Amniotic stem cell (primary cell): ENCODE results near the gene ACAA2.

ENCODE experiments used
- DNase-seq: peaks from one replicate; lab custom pipeline; 2025; lab: John Stamatoyannopoulos, UW

Gene ACAA2

DNA sequence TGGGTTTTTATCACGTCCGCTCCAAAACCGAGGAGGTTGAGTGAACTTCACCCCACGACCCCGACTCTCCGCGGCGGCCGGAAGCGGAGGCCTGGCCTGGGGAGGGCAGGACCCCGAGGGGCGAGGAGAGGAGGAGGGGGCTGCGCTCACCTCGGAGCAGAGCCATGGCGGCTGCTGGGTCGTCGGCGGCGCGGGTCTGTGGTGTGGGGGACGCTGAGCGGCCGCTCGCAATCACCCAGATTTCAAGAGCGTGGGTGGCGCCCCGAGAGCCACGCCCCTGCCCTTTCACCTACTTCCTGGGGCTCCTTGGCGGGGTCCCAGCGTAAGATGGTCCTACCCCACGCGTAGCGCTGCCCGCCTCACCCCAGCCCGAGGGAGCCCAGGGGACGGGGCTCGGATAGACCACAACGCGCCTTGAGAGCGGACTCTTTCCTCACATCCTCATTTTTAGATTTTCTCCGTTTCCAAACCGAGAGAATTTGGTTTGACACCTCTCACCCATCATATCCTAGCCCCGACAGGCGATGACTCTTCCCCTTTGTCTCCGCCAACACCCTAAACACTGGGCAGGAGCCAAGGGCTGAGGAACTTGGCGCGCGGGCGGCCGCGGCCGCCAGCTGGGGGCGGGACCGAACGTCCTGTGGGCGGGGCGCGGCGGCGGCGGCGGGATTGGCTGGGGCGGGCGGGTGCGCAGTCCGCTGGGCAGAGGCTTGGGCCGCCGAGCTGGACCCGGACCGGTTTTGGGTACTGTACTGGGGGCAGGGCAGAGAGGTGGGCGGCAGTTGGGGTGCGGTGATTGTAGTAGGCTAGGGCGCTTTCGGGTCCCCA, at the start of gene ACAA2:
TSS of gene ACAA2 (minus strand) at position 215 of the 828 bp plus-strand sequence. CDS start at position 166, 49 bp downstream.
- DNase-seq: peak; percentile 64

- no peak for DNase-seq
Observed at GRCh38 chr18:49862656-49863385, 49.5 kb upstream of the ACAA2 start.

- no peak for DNase-seq
Observed at GRCh38 chr18:49861659-49862058, 48.3 kb upstream of the ACAA2 start.

GRCh38 chr18:49859725-49860124, 46.4 kb upstream of the ACAA2 start:
- DNase-seq: no peak

DNA sequence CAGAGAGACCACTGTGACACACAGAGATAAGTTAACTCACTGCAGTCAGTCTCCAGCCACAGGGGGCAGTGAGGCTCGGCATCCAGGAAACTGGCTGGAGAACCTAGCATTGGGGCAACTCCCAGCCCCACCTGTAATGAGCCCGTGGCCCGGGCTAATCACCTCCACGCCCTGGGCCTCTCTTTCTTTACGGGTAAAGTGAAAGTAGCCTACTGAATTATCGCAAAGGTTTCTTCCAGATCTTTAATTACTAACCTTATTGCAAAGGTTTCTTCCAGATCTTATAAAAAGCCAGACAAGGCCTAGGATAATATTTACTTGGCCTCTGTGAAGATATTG, 45.7 kb upstream of the ACAA2 start:
- DNase-seq: no peak

DNA sequence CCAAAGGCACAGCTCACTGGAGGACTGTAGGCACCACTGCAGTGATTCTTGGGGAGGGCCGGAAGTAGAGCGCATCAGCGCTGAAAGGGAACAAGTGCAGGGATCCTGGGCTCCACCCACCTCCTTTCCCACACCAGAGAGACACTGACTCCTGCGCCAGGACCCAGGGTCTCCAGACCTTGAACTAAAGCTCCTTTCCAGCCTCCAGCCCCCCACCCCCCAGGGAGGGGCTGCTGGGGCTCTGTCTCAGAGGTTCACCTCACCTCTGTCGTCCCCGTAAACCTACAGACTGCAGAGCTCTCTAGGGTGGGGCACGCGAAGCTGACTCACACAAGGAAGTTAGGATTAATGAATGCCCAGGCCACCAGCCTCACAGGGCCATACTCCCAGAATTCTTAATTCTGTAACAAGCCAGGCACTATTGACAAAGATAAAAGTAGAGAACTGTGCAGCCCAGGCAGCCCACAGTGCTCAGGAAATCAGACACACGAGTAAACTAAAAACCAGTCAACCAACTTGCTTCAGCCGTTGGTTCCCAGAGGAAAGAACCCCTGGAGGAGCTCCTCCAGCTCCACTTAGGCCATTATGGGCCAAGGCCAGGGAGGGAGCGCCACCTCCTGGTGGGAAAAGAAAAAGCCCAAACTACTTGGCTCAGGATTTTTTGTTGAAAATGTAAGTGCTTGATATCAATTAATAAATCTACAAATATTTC, 45.1 kb upstream of the ACAA2 start:
- peak; percentile 26 for DNase-seq

GRCh38 chr18:49857708-49858107, 44.4 kb upstream of the ACAA2 start:
- no peak for DNase-seq

GRCh38 chr18:49856496-49856895, 43.2 kb upstream of the ACAA2 start:
- DNase-seq: no peak

DNA sequence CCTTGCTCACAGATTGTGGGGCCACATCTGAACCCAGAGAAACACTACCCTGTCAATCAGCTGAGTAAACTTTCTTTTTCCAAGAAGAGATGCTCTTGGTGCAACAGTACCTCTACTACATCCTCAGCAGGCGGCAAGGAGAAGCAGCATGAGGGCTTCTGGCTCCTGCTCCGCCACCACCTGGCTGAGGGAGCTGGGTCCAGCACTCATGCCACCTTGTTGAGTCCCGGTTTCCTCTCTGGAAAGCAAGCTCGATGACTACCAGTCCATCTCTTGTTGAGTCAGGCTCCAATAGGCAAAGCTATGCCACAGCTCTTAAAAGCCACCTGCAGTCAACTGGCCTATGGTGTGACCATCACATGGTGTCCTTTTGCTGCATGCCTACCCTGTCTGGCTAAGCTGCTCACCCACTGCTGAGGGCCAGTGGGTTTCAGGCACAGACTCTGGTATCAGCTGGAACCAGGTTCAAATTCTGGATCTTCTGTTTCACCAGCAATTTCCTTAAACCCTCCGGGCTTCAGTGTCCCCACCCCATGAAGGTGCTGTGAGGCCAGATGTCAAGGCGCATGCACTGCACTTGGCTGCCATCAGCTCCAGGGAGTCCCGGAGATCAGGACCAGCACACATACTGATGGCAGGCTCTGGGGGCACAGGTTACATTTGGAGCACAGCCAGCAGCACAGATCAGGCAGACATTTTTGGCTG, 42.5 kb upstream of the ACAA2 start:
- DNase-seq: no peak

DNA sequence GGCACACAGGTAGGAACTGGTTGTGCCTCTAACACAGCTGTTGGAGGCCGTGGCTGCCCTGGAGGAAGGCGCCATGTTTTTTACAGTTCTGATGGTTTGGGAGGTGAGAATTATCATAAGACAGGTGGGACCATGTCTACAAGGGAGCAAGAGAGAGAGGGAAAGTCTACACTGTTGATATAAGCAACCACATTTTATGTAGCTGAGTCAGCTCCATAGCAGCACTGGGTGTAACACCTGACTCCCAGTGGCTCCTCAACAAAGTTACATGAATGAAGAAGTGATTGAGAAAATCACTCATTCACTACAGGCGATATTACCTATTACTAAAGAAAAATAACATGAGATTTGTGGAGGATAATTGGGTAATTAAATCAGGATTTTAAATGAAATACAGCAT, 41.3 kb upstream of the ACAA2 start:
- DNase-seq: no peak

DNA sequence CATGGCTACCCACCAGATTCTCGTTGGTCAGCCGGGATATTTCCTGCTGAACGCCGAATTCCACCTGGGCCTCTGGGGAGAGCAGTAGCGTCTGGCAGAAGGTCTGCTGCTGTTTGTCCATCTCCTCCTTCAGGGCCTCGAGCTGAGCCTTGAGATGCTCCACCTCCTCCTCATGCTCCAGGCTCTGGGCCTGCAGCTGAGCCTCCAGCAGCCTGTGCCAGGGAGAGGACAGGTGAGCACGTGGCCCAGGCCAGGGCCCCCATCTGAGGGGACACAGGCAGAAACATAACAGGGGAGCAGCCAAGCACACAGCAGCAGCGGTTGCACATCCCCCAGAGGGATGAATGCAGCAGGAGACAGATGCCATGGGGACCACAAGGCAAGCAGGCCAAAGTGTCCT, 40.1 kb upstream of the ACAA2 start:
- no peak for DNase-seq

GRCh38 chr18:49853011-49853410, 39.7 kb upstream of the ACAA2 start:
- DNase-seq: no peak

DNA sequence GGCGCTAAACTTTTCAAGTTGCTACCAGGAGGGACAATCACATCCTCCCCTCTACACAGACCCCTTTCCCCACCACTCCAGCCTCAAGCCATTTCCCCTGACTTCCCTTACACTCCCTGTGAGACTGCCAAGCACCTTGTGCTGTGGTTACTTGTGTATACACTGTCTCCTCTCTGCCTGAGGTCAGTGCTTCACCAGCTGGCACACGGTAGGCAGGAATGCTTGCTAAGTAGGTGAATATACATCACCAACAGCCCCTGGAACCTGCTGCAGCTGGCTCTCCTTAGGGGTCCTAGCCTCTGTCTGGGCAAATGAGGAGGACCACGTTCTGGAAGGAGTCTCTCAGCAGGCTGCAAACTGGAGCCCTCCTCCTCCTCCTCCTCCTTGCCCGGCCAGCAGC, 38.3 kb upstream of the ACAA2 start:
- no peak for DNase-seq

GRCh38 chr18:49850636-49851035, 37.3 kb upstream of the ACAA2 start:
- DNase-seq: no peak

- DNase-seq: no peak
Observed at GRCh38 chr18:49849331-49850217, 36.2 kb upstream of the ACAA2 start.

- no peak for DNase-seq
Observed at GRCh38 chr18:49848115-49848514, 34.8 kb upstream of the ACAA2 start.

DNA sequence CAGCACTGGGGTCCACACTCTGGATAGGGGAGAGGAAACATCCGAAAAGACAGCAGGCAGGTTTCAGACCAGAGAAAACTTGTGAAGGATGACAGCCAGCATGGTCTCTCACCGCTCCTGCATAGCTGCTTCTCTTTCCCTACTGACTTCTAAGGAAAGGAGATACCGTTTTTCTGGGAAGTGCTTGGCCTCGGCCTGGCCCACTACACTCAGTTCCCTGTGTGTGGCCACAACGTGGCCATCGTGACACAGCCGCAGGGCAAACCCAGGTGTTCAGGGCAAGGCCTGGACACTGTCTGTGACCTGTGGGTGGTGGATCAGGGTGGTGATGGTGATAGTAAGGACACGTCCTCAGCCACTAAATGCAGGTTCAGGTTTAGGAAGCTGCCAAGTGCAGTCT, 34.2 kb upstream of the ACAA2 start:
- no peak for DNase-seq

DNA sequence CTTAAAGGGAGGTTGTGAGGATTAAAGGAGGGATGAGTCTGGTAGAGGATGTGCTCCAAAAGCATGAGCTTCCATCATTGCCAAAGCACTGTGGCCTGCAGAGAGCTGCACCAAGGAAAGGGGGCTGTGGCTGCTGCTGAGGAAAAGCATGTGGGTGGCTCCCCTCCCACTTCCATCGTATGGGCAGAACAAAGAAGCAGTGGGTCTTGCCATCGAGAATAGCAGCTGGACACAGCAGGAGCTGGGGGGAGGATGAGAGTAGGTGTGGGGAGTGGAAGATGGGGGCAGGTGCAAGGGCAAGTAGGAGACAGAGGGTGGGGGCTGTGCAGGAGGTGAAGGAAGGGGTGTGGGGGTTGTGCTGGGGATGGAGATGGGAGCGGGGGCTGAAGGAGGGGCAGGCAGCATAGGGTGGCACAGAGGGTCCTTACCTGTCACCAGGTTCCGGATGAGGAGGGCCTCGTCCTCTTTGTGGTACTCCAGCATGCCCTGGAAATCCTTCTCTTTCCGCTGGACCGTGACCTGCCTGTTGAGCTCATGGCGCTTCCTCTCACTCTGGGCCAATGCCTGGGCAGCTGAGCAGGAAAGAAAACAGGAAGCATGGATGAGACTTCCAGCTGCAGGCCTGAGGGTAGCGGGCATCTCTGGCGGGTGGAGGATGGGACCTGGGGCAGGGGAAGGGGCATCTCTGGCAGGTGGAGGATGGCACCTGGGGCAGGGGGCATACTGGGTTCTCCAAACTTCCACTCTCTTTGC, 33.6 kb upstream of the ACAA2 start:
- DNase-seq: no peak

DNA sequence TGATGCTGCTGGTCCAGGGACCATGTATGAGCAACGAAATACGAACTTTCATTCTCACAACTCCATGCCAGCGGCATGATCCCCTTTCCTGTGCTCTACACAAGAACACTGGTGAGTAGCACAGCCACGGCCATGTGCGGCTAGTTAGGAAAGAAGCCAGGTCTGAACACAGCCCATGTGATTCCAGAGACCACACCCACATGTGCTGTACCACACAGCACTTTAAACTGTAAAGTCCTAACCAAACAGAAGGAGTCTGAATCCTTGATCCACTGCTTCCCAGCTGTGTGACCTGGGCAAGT, 33.0 kb upstream of the ACAA2 start:
- no peak for DNase-seq

DNA sequence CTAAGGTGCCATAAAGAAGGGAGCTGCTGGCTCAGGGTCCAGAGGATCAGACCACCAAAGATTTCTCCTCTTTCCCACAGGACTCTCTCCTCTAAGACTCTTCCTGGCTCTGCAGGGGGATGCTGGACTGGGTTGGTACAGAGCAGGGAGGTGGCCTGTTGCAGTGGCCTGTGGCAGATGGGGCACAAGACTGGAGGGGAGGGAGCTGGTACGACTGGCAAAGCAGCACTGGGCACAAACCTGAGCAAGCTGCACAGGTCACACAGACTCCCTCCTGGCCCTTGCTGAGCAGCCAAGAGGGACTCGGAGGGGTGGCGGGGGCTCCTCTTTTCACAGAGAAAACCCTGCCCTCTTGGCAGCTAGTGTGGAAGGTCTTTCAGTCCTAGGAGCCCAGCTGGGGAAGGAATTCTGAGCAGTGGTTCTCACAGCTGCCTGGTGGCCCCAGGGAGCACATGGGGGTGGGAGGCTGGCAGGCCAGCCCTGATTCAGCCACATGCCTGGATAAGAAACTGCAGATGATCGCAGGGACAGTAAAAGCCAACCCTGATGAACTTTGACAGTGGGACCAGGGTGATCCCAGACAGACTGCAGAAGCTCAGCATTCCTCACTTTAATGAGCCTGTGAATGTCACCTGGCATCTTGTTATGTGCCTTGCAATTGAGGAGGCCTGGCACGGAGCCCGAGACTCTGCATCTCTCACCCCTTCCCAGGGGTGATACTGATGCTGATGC, 32.5 kb upstream of the ACAA2 start:
- DNase-seq: no peak
